UCSD-AML1 (cell line): ENCODE measurements around the gene PPIG.
"Not testable (repeated sequence)": the region's sequence is repeated elsewhere in the genome, so short reads cannot be mapped to it uniquely, and the experiment has no call there.

ENCODE experiments used
- DNase-seq: peaks from one replicate; lab custom pipeline; 2025; ENCODE audit not compliant: unreplicated experiment; lab: John Stamatoyannopoulos, UW

The PPIG gene

GRCh38 chr2:169584005-169584877 lies at the start of gene PPIG:
PPIG (plus strand) TSS chr2:169584351; CDS start chr2:169604042, 19,691 bp downstream.
- DNase-seq, result peak; percentile 90

GRCh38 chr2:169539460-169539859 lies 44.7 kb upstream of the PPIG start:
- not testable (repeated sequence) for DNase-seq

- DNase-seq, result no peak
These were observed 44.0 kb upstream of the PPIG start for GRCh38 chr2:169540146-169540545.

- no peak for DNase-seq
These were observed 41.7 kb upstream of the PPIG start for GRCh38 chr2:169542433-169542832.

GRCh38 chr2:169546756-169547155 lies 37.4 kb upstream of the PPIG start:
- no peak for DNase-seq

- DNase-seq, result no peak
These were observed 22.8 kb upstream of the PPIG start for GRCh38 chr2:169561364-169561763.

- not testable (repeated sequence) for DNase-seq
These were observed 22.1 kb upstream of the PPIG start for GRCh38 chr2:169562084-169562483.

GRCh38 chr2:169562519-169562918 lies 21.6 kb upstream of the PPIG start:
- no peak for DNase-seq

GRCh38 chr2:169565686-169566085 lies 18.5 kb upstream of the PPIG start:
- DNase-seq, result no peak

GRCh38 chr2:169569948-169570347 lies 14.2 kb upstream of the PPIG start:
- no peak for DNase-seq

GRCh38 chr2:169570752-169571151 lies 13.4 kb upstream of the PPIG start:
- DNase-seq, result not testable (repeated sequence)

GRCh38 chr2:169571571-169571970 lies 12.6 kb upstream of the PPIG start:
- DNase-seq, result no peak

- DNase-seq, result no peak
These were observed 12.0 kb upstream of the PPIG start for GRCh38 chr2:169572189-169572588.

GRCh38 chr2:169572821-169573159 lies 11.4 kb upstream of the PPIG start:
- no peak for DNase-seq

- peak; percentile 93 for DNase-seq
These were observed 10.8 kb upstream of the PPIG start, which contains the start of gene FASTKD1 for GRCh38 chr2:169573160-169573973. FASTKD1 (minus strand) TSS chr2:169573865; CDS start chr2:169572029, 1,836 bp downstream.

GRCh38 chr2:169573974-169574299 lies 10.2 kb upstream of the PPIG start:
- DNase-seq, result no peak

- DNase-seq, result not testable (repeated sequence)
These were observed 9.6 kb upstream of the PPIG start for GRCh38 chr2:169574539-169574938.

GRCh38 chr2:169575264-169575663 lies 8.9 kb upstream of the PPIG start:
- not testable (repeated sequence) for DNase-seq

GRCh38 chr2:169579044-169579443 lies 5.1 kb upstream of the PPIG start:
- DNase-seq, result no peak

- not testable (repeated sequence) for DNase-seq
These were observed 1.4 kb upstream of the PPIG start for GRCh38 chr2:169582552-169583266.

GRCh38 chr2:169583518-169583917 lies 633 bp upstream of the PPIG start:
- no peak for DNase-seq
